ENCODE data around the gene NUPR1. TPM values are rescaled to one million over a fixed set of nuclear protein-coding genes. Genes with fewer than 3 reads are reported as not detected.
"Not testable (repeated sequence)": the region's sequence is repeated elsewhere in the genome, so short reads cannot be mapped to it uniquely, and the experiment has no call there.

NUPR1 gene
- total RNA-seq, 2 experiments from 2014 or later, result not detected

DNA sequence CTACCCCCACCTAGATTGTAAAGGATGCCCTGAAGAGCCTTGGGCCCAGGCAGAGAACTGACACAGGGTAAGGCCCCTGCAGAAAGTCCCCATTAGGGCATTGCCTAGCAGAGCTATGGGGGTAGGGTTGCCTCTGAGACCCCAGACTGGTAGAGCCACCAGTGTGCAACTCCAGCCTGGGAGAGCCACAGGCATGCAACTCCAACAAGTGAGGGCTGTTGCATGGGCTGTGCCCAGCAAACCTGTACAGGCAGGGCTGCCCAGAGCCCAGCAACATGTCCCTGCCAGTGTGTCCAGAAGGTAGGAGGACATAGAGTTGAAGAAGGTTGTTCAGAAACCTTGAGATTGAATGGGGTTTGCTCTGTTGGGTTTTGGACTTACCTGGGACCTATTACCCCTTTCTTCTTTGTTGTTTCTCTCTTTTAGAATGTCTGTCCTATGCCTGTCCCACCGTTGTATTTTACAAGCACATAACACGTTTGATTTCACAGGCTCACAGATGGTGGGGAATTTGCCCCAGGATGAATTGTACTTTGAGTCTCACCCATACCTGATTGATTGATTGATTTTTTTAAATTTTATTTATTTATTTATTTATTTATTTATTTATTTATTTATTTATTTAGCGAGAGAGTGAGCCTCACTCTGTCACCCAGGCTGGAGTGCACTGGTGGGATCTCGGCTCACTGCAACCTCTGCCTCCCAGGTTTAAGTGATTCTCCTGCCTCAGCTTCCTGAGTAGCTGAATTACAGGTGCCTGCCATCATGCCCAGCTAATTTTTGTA is 31.4 kb upstream of the NUPR1 start:
- Mint-ChIP-seq H3K4me1 (ENCODE audit: low read depth) (peaks cover 25% of the 10 kb centered on the region), H3K36me3 (ENCODE audit: low read depth) (peaks cover 23% of the 10 kb centered on the region), H3K9me3 (peaks cover 9% of the 10 kb centered on the region), H3K4me3 (no peak overlapping the region), H3K27me3 (no peaks in the 10 kb centered on the region), H3K27ac (no peak overlapping the region)
- CTCF ChIA-PET, result no interaction called here
- DNase-seq (no peak), ATAC-seq (no peak)
- intact Hi-C loops (cut with micrococcal nuclease), result no loop called here
- POLR2A ChIA-PET, result interaction anchor here (0.6 kb wide), 1 partner anchor 57 kb away, joined by 3 read pairs; no protein-coding TSS in a partner anchor
- TF ChIP-seq, protein P1, sequence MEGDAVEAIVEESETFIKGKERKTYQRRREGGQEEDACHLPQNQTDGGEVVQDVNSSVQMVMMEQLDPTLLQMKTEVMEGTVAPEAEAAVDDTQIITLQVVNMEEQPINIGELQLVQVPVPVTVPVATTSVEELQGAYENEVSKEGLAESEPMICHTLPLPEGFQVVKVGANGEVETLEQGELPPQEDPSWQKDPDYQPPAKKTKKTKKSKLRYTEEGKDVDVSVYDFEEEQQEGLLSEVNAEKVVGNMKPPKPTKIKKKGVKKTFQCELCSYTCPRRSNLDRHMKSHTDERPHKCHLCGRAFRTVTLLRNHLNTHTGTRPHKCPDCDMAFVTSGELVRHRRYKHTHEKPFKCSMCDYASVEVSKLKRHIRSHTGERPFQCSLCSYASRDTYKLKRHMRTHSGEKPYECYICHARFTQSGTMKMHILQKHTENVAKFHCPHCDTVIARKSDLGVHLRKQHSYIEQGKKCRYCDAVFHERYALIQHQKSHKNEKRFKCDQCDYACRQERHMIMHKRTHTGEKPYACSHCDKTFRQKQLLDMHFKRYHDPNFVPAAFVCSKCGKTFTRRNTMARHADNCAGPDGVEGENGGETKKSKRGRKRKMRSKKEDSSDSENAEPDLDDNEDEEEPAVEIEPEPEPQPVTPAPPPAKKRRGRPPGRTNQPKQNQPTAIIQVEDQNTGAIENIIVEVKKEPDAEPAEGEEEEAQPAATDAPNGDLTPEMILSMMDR (IDR thresholded peaks at IDR 0.05), result no peak

DNA sequence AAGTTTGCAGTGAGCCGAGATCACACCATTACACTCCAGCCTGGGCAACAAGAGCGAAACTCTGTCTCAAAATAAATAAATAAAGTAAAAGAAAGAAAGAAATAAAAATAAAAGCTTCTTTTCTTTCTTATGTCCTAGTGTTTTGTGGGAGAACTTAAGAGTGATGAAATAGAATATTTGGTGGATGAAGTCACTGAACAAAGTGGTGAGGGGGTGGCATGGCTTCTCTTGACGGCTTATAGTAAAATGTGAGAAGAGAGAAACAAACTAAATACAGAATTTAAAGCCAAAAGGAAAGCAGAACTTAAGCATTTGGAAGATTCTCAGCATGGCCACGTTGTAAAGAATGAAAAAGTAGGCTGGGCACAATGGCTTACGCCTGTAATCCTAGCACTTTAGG is 30.2 kb upstream of the NUPR1 start:
- TF ChIP-seq, protein P1 (IDR thresholded peaks at IDR 0.05), result no peak

DNA sequence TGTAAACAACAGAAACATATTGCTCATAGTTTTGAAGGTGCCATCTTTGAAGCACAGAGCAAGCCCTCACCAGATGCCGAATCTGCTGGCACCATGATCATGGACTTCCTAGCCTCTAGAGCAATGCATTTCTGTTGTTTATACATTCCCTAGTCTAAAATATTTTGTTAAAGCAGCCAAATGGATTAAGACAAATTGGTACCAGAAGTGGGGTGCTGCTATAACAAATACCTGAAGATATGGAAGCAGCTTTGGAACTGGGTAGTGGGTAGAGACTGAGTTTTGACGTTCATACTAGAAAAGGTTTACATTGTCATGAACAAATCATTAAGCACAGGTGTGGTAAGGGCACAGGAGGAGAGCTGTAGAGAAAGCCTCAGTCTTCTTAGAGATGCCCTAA is 28.5 kb upstream of the NUPR1 start:
- ChIA-PET CTCF (no interaction called here), POLR2A (no interaction called here)
- TF ChIP-seq, protein P1 (IDR thresholded peaks at IDR 0.05), result no peak
- H3K27me3 Mint-ChIP-seq, result no peaks in the 10 kb centered on the region
- H3K9me3 Mint-ChIP-seq, result peaks cover 9% of the 10 kb centered on the region
- ATAC-seq, result no peak
- no peak overlapping the region for H3K27ac Mint-ChIP-seq
- DNase-seq, result no peak
- H3K4me3 Mint-ChIP-seq, result no peak overlapping the region
- intact Hi-C loops (cut with micrococcal nuclease), result no loop called here
- peaks cover 28% of the 10 kb centered on the region for H3K36me3 Mint-ChIP-seq (ENCODE audit: low read depth)
- H3K4me1 Mint-ChIP-seq (ENCODE audit: low read depth), result peaks cover 17% of the 10 kb centered on the region

More for the DNA sequence above, 30.2 kb upstream of the NUPR1 start:
- Mint-ChIP-seq H3K9me3 (peaks cover 9% of the 10 kb centered on the region), H3K4me3 (no peak overlapping the region), H3K36me3 (ENCODE audit: low read depth) (peaks cover 27% of the 10 kb centered on the region), H3K27ac (no peak overlapping the region), H3K4me1 (ENCODE audit: low read depth) (peaks cover 25% of the 10 kb centered on the region), H3K27me3 (no peaks in the 10 kb centered on the region)
- ATAC-seq (no peak), DNase-seq (no peak)
- CTCF ChIA-PET, result no interaction called here
- POLR2A ChIA-PET, result interaction anchor here (0.9 kb wide), 1 partner anchor 34 kb away, joined by 3 read pairs; no protein-coding TSS in a partner anchor
- intact Hi-C loops (cut with micrococcal nuclease), result no loop called here

DNA sequence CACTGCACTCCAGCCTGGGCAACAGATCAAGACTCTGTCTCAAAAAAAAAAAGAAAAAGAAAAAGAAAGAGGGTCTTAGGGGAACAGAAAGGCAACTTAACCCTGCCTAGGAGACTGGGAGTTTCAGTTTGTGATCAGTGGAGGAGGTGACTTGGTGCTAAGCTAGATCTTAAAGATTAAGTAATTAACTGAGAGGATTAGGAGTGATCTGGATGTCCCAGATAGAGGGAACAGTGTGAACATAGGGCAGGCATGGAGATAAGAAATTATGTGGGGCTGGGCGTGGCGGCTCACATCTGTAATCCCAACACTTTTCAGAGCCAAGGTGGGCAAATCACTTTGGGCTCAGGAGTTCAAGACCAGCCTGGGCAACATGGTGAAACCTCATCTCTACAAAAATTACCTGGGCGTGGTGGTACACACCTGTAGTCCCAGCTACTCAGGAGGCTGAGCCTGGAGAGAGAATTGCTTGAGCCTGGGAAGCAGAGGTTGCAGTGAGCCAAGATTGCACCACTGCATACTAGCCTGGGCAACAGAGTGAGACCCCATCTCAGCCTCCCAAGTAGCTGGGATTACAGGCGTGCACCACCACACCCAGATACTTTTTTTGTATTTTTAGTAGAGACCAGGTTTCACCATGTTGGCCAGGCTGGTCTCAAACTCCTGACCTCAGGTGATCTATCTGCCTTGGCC is 27.6 kb upstream of the NUPR1 start:
- CTCF ChIA-PET; ATAC-seq; POLR2A ChIA-PET; H3K9me3 Mint-ChIP-seq; H3K27me3 Mint-ChIP-seq; H3K4me3 Mint-ChIP-seq; H3K27ac Mint-ChIP-seq; DNase-seq; intact Hi-C loops (cut with micrococcal nuclease): not testable (repeated sequence)
- H3K4me1 Mint-ChIP-seq (ENCODE audit: low read depth), result peaks cover 20% of the 10 kb centered on the region
- H3K36me3 Mint-ChIP-seq (ENCODE audit: low read depth), result peaks cover 32% of the 10 kb centered on the region

DNA sequence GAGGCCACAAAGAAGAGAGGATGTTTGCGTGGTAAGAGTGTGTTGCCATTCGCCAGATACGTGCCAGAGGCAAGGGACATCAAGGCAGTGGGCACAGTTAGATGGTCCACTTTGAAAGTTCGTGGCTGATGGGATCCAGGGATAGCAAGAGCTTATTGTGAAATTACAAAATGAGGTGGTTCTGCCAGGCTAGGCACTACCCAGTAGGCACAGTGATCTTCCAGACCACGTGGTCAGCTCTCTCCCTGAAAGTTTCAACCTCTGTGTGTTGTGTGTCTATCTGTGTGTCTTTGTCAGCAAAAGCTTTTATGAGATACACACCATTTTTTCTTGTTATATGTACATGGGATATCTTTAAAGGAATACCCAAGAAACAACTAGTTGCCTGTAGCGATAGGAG is 24.4 kb upstream of the NUPR1 start:
- Mint-ChIP-seq H3K36me3 (ENCODE audit: low read depth) (peaks cover 45% of the 10 kb centered on the region), H3K9me3 (peaks cover 9% of the 10 kb centered on the region), H3K4me3 (no peak overlapping the region), H3K4me1 (ENCODE audit: low read depth) (peaks cover 27% of the 10 kb centered on the region), H3K27me3 (no peaks in the 10 kb centered on the region), H3K27ac (no peak overlapping the region)
- TF ChIP-seq, protein P1 (IDR thresholded peaks at IDR 0.05), result no peak
- no peak for ATAC-seq
- intact Hi-C loops (cut with micrococcal nuclease), result no loop called here
- no peak for DNase-seq
- CTCF ChIA-PET, result interaction anchor here (0.9 kb wide), 1 partner anchor 19 kb away, joined by 3 read pairs; no protein-coding TSS in a partner anchor
- POLR2A ChIA-PET, result no interaction called here

Data from activated CD8-positive, alpha-beta T cell treated with anti-CD3 and anti-CD28 coated beads for 36 hours (primary cell).